Middle frontal gyrus (tissue), 1 donor: ENCODE results near the gene CTBP1.

ENCODE experiments used
- DNase-seq: peaks from one replicate; pipeline ENCODE4 v3.0.0-alpha.2; 2015; ENCODE audit warnings: low spot score; ENCODE audit errors: extremely low spot score

The CTBP1 gene

DNA sequence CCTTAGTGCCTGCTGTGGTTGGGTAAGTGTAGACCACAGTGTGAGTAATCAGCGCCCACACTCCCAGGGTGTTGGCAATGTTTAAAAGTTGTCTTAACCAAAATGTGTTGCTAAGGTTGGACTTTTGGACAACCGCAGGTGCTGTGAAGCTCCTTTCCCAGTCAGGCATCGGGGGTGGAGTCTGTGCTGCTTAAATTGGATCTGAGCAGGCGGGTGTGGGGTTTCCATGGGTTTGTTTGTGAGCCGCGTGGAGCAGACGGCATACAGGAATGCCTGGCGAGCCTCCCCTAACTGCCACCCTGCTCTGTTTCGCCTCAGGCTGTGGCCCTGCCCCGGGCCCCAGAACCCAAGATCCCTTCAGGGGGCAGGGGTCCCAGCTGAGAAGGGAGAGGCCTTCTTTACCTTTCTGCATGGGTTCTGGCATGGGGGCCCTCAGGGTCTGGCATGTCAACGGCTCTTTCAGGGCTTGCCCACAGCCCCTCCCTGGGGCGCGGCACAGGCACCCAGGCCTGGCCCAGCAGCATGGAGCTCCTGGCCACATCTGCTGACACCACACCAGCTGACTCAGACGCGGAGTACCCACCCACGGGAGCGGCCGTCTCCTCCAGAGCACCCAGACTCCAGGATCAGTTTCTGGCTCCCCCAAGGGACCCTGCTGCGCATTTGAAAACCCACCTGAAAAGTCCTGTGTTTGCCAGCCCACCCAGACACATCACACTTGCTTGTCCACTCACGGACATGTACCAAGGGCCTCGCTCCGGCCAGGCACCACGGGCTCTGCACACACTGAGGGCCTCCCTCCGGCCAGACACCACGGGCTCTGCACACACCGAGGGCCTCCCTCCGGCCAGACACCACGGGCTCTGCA lies 71.4 kb downstream of the CTBP1 start:
- peak; percentile 33 for DNase-seq

DNA sequence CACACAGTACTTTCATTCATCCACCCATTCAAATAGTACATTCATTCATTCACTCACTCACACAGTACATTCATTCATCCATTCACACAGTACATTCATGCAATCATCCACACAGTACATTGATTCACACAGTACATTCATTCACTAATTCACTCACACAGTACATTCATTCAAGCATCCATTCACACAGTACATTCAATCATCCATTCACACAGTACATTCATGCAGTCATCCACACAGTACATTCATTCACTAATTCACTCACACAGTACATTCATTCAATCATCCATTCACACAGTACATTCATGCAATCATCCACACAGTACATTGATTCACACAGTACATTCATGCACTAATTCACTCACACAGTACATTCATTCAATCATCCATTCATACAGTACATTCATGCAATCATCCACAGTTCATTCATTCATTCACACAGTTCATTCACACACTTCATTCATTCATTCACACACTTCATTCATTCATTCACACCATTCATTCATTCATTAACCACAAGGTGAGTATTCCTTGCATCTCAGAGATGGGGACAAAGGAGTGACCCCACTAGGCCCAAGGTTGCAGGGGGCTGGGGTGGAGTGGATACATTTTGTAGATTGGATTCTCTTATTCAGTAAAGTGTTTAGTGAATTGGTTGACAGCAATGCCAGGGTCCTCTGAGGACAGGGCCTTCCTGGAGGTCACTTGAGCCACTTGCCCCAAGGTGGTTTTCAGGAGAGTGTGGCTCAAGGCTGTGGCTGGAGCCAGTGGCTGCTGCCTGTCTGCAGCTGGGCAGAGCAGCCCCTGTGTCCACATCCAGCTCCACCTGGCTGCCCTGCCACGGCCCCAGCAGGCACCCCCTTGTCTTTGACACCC lies 72.3 kb downstream of the CTBP1 start:
- DNase-seq, result no peak

DNA sequence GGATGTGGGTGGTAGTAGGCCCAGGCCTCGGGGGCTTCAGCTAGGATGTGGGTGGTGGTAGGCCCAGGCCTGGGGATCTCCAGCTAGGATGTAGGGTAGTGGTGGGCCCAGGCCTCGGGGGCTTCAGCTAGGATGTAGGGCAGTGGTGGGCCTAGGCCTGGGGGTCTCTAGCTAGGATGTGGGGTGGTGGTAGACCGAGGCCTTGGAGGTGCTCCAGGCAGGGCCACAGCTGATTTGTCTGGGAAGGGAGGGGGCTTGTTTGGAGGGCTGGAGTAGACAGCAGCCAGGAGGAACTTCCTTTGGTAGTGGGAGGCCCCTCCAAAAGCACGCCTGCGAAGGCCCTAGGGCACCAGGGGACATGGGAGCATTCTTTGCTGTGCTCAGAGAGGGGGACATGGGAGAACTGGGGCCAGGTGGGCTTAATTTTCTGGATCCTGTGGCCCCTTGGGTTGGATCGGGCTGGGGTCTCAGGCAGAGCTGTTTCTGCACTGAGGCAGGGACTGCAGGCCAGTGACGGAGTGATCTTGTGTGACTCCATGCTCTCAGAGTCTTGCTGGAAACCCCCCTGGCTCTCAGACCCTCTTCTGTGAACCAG lies 73.2 kb downstream of the CTBP1 start:
- no peak for DNase-seq

DNA sequence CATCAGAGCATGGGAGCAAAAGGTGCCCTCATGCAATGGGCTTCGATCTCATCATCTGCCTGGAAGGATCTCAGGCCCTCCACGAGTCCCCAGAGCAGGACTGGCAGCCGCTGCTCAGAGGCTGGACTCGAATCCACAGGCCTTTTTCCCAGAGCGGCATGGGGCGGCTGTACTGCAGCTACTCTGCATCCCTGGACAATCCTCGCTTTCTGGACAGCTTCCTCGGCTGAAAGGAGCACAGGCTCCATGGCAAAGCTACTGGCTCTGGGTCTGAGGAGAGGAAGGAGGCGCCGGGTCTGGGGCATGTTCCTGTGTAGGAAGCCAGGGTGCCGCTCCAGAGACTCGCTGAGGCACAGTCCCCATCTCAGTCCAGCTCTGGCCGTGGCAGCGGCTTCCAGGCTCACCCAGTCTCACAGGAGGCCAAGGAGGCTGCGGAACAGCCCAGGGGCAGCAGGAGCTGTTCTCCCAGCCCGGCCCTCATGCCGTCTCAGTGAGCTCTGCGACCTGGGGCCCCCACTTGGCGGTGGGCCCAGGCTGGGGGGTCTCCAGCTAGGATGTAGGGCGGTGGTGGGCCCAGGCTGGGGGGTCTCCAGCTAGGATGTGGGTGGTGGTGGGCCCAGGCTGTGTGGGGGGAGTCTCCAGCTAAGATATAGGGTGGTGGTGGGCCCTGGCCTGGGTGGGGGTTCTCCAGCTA lies 73.8 kb downstream of the CTBP1 start:
- DNase-seq, result no peak

DNA sequence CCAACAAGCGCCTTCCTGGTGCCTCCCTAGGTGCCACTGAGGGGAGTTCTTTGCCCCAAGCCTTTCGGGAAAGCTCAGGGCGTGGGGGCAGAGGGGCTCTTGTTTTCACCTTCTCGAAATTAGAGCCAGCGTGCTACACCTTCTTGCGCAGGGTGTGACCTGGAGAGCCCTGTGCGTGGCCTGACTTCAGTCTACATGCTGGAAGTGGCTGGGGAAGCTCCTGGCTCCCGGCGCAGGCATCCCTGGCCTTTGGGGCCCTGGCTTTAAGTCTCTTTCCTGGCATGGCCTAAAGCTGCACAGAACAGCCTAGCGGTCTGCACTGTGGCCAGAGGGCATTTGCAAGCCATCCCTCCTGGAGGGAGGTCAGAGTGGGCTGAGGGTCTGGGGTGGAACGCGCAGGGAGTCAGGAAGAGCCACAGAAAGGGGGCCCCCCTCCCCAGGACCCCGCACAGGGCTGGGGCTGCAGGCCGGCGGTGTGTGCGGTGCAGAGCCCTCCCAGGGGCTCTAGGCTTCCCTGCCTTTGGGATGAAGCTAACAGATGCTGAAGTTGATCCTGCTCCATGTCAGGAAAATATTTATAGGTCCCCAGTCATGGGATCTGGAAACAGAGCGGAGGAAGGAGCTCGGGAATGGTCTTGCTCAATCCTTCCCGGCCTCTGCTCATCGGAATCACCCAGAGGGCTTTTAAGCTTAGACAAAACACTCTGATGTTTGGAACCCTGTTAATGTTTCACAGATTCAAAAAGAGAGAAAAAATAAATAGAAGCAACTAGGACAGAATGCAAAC lies 75.8 kb downstream of the CTBP1 start:
- DNase-seq, result no peak

DNA sequence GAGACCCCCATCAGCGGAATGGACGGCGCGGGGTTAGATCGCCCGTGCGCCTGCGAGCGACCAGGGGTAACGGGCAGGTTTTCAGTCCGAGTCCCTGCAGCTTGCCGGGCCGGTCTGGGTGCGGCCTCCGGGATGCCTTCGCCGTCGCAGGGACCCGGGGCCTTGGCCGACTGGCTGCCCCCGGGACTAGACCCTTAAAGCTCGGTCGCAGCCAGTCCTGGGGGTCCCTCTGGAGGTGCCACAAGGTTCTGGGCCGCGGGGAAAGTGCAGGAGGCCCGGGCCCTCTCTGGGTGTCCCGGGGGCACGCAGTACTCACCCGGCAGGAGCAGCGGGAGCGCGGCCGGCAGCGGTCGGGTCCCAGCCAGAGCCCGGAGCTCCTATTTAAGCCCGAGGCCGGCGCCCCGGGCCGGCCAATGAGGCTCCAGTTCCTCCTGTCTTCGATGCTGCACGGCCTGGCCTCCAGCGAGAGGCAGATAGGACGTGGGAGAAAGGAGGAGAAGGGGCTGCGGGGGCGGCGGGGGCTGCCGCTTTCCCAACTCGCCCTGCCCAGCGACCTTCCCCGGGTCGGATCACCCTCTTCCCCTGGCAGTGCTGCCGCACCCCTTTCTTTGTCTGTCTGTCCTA lies 76.6 kb downstream of the CTBP1 start, which contains the start of gene SPON2:
Gene SPON2 (minus strand): TSS at position 356 of the 624 bp plus-strand sequence.
- no peak for DNase-seq

DNA sequence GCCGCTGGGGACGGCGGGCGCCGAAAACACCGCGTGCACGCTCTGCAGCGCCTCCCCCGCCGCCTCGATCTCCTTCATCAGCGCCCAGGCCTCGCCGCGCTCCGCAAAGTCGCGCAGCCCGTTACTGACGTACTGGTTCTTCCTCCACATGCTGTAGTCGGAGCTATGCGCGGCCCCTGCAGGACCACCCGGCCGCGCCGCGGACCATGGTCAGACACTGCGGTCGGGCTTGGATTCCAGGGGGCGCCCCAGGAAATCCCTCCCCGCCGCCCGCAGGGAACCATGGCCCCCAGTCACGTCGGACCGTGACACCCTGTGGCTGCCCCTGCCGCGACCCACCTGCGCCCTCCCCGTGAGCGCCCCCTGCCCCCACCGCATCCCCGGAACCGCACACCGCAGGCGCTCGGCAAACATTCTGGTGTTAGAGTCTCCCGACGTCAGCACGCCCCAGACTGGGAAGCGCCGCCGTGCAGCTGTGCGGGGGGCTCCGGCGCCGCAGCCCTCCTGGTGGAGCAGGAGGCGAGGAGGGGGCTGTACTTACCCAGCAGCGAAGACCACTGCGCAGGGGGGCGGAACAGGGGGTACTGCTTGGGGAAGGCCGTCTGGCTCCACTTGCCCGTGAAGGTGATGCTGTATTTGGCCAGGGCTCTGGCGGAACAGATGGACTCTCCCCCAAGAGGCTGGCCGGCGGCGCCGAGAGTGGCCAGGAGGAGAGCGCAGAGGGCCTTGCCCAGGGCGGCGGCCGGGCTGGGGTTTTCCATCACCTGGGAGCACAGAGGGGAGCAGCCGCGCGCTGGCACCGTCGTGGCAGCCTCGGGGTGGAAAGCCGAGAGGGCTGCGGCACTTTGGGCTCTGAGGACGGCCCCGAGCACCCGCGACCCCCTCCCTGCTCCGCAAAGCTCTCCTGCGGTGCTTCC lies 77.4 kb downstream of the CTBP1 start:
- DNase-seq, result no peak

DNA sequence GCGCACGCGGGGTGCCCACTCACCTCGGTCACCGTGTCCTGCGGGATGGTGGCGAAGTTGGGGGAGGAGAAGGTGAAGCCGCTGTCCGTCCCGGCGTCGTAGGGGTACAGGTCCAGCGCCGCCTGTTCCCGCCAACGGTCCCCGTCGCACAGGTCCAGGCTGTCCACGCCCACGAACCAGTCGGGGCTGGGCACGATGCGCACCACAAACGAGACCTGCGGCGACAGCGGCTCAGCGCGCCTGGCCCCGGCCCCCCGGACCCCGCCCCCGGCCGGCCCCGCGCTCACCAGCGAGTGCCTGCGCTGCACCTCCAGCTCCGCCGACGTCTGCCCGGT lies 78.0 kb downstream of the CTBP1 start:
- no peak for DNase-seq

DNA sequence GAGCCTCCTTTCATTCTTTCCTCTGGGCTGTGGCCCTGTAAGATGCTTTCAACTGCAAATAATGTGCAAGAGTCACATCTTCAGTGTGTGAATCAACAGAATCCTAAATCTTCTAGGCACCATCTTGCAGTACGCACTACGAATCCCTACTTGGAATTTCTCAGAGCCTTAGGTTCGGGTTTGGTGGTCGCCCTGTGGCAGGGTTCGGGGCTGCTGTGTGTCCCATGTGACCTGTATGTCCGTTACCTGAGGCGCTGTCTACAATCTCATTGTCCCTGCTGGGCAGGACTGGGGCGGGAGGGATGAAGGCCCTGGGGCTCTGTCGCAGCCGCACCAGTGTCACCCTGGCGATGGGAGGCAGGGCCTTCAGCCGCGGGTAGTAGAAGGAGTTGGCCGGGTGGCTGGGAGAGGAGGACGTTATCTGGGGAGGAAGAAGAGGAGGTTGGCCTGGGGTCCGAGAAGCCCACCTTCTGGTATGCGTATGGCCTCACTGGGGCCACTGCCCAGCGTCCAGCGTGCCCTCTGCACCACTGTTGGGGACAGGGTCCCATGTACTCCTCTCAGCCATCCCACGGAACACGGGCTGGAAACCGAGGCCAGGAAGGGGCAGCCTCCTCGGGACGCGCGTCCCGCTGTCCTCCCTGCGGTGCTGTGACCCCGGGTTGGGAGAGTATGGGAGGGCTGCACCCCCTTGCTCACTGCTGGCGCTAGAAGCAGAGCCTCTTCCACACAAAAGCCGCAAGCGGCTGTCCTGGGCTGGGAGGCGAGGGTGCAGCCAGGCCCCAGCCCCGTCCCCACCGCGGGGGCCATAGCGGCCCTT lies 78.6 kb downstream of the CTBP1 start:
- no peak for DNase-seq

DNA sequence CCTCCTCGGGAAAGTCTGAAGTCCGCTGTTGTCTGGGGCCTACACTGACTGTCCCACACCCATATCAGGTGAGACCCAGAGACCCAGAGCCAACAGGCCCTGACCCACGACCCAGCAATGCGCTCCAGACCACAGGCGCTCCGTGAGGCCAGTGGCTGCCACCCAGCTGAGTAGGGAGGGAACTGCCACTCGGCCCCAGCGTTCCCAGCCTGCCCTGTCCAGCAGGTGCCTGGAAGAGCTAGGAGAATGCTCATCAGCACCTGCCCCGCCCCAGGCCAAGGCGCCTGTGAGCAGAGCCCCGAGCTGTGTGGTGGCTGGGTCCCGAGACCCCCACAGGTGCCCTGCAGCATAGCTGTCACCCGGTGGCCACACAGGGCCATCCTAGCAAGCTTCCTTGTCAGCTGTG lies 79.2 kb downstream of the CTBP1 start:
- no peak for DNase-seq

DNA sequence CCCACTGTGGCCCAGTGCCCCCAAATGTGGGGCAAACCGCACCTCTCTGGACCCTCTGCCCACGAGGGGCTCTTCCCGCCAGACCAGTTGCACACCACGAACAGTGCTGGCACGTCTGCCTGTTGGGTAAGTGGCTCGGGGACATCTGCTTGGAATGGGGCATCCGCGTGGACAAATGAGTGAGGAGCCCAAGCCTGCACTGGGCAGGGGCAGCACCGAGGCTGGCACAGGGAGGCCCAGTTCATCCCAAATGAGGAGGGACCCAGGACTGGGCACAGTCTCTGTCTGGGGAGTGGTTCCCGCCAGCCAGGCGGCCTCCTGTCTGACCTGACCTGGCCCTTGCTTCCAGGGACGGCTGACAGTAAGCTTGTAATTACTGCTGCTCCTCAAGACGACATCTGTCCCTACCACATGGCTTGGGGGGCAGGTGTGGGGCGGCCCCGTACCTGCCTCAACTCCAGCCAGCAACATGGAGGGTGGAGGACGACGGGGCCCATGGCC lies 79.7 kb downstream of the CTBP1 start:
- no peak for DNase-seq

DNA sequence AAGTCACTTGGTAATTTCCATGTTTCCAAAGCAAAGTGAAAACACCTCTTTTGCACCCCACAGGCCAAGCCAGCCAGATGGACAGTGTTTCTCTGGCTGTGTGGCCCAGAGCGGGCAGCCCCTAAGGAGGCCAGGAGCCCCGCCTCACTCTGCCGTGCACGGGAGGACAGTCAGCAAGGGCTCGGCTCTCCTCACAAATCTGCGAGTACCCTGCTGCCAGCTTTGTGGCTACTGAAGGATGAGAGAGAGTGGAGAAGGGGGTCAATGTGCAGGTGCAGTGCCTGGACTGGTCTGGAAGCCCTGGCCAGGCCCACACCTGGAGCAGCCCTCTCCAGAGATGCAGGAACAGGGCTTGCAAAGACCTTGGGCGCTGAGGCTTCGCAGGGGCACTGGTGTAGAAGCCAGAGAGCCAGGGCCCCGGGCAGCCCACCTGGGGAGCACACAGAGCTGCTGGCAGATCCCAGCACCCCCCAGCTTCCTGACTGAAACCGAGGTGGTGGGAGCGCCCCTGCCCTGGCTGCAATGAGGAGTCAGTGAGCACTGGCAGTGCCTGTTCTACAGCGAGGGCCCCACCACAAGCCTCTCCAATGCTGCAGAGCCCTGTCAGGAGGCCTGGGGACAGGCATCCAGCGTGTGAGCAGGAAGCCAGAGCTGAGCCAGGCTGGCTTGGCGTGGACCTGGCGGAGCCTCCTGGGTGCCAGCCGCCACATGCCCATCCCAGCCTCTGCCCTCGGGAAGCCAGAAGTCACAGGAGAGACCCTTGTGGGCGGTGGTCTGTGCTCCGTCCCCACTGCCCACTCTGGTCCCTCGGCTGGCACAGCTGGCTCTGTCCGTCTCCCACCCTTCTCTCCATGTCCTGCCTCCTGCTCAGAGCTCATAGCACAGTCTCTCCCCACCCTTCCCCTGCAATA lies 80.5 kb downstream of the CTBP1 start:
- DNase-seq, result no peak

DNA sequence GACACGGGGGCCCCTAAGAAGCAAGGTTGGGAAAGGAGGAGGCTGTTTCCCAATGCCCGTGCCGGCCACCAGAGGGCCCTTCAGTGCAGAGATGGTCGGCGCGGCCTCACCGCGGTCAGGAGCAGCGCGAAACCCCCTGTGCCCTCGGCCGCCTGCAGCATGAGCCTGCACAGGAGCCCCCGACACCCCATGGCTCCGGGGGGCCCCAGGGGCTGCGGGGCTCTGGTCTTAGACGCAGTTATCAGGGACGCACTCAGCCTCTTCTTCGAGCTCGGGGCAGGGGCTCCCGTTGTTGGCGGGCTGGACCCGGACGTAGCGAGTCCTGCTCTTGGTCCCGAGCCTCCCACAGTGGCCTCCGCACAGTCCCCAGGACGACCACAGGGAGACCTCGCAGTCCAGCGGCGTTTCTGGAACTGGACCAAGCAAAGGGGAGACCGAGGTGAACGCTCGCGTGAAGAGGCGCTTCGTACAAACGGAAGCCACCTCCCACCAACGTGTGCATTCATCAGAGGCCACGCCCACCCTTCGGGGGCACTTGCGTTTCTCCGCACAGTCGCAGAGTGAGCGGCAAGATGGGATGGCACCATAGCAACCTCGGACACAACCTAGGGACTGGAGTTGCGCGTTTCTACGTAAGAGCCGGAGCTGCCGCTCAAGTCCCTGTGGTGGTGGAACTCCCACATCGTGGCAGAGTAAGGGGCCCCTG lies 81.5 kb downstream of the CTBP1 start:
- DNase-seq, result no peak

DNA sequence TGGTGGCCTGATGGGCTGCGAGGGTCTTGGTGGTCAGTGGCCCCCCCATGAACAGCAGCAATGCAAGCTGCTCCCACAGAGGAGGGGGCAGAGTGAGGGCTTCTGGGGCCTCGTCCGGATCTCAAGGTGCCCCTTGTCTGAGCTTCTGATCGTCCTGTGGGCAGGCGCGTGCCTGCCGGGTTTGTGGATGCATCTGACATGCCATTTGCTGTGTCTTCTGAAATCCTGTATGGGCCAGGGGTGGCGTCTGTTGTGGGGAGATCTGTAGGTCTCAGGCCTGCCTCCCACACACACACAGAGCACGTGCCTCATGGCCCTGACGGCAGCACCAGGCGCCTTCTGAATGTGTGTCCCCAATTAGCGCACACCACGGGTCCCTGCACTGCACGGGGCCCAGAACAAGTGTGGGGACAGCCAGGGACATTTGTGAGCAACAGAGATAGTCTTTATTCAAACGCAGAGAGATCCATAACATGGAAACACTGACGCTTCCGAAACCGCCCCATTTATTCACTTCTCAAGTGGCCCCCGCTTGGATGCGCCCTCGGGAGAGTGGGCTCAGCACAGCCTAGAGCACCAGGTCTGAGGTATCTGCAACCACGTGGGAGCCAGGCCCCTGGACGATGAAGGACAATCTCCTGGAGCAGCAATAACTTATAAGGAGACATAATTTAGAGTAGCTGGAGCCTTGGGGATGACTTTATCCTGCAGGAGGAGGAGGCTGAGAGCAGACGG lies 82.3 kb downstream of the CTBP1 start:
- no peak for DNase-seq

DNA sequence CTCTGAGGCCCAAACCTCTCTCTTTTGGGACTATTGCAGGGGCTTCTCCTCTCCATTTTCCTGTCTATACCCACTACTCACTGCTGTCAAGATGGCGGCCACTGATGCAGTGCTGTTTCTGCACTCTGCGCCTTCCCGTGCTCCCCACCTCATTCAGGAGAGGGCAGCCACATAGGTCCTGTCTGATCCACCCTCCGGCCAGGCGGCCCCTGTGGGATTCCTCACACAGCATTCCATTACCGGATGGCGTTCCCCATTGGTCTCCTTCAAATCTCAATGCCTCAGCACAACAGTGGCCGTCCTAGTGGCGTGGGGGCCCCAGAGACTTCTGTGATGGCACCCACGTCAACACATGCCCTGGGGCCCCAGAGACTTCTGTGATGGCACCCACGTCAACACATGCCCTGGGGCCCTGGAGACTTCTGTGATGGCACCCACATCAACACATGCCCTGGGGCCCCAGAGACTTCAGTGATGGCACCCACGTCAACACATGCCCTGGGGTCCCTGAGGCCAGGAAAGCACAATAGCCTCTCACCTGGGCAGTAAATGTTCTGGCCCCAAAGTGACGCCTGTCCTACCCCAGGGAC lies 83.9 kb downstream of the CTBP1 start:
- no peak for DNase-seq
